GM23338 (cell line): ENCODE measurements around the gene KRTAP19-8. TPM values are rescaled to one million over a fixed set of nuclear protein-coding genes. Genes with fewer than 3 reads are reported as not detected.

Experiments used
- ATAC-seq: fragments of 200-7000 bp; cut with Tn5 transposase; 3 replicates; pipeline ENCODE4 v1.9.1; 2020
- DNase-seq: peaks from one replicate; pipeline ENCODE4 v3.0.0-alpha.2; 2015; ENCODE audit warnings: low spot score
- H2AFZ ChIP-seq: fragments of 200-600 bp; sonication (generic); 2 replicates; pipeline ENCODE4 v1.8.0; 2016; ENCODE audit warnings: antibody characterized with exemption, mild to moderate bottlenecking, moderate library complexity
- H3F3A ChIP-seq: fragments of 200-600 bp; sonication (generic); replicated peaks from 2 replicates; pipeline ENCODE4 v1.8.0; 2017; ENCODE audit warnings: antibody characterized with exemption, mixed run types, low read depth
- H3K27ac ChIP-seq: fragments of 200-600 bp; sonication (generic); 2 replicates; pipeline ENCODE4 v1.6.1; 2016; ENCODE audit warnings: low read depth
- H3K27me3 ChIP-seq: fragments of 200-600 bp; sonication (generic); 2 replicates; pipeline ENCODE4 v1.8.0; 2016; ENCODE audit warnings: mild to moderate bottlenecking, mixed run types, moderate library complexity; ENCODE audit not compliant: insufficient read depth
- H3K36me3 ChIP-seq: fragments of 200-600 bp; sonication (generic); 2 replicates; pipeline ENCODE4 v1.8.0; 2016; ENCODE audit warnings: mild to moderate bottlenecking; ENCODE audit not compliant: insufficient read depth
- H3K4me1 ChIP-seq: fragments of 200-600 bp; sonication (generic); 2 replicates; pipeline ENCODE4 v1.8.0; 2016; ENCODE audit warnings: mild to moderate bottlenecking, moderate library complexity; ENCODE audit not compliant: insufficient read depth
- H3K4me2 ChIP-seq: fragments of 200-600 bp; sonication (generic); 2 replicates; pipeline ENCODE4 v1.7.1; 2017; ENCODE audit warnings: mixed run types
- H3K4me3 ChIP-seq: fragments of 200-600 bp; sonication (generic); 2 replicates; pipeline ENCODE4 v1.6.1; 2016; ENCODE audit warnings: mixed run types
- H3K79me2 ChIP-seq: fragments of 200-600 bp; sonication (generic); replicated peaks from 2 replicates; pipeline ENCODE4 v1.8.0; 2017; ENCODE audit warnings: mild to moderate bottlenecking; ENCODE audit not compliant: insufficient read depth
- H3K9me2 ChIP-seq: fragments of 200-600 bp; sonication (generic); 2 replicates; pipeline ENCODE4 v1.8.0; 2017; ENCODE audit not compliant: insufficient read depth
- H4K20me1 ChIP-seq: fragments of 200-600 bp; sonication (generic); replicated peaks from 2 replicates; pipeline ENCODE4 v1.8.0; 2017; ENCODE audit warnings: mild to moderate bottlenecking; ENCODE audit not compliant: insufficient read depth
- H3K27ac Mint-ChIP-seq: 2 replicates; pipeline ENCODE4 v1.8.0; 2020; ENCODE audit warnings: inconsistent platforms, mild to moderate bottlenecking, moderate library complexity, mixed read lengths
- H3K27me3 Mint-ChIP-seq: 3 replicates; pipeline ENCODE4 v1.8.0; 2022; ENCODE audit warnings: low read depth, mild to moderate bottlenecking, moderate library complexity, mixed read lengths, inconsistent platforms; ENCODE audit not compliant: insufficient read depth, poor library complexity
- H3K36me3 Mint-ChIP-seq: 3 replicates; pipeline ENCODE4 v1.8.0; 2021; ENCODE audit warnings: low read depth, mild to moderate bottlenecking, inconsistent platforms, moderate library complexity, mixed read lengths
- H3K4me1 Mint-ChIP-seq: 3 replicates; pipeline ENCODE4 v1.8.0; 2020; ENCODE audit warnings: mild to moderate bottlenecking, inconsistent platforms, mixed read lengths
- H3K4me3 Mint-ChIP-seq: 3 replicates; pipeline ENCODE4 v1.8.0; 2021; ENCODE audit warnings: moderate library complexity, mild to moderate bottlenecking, inconsistent platforms, mixed read lengths
- H3K9me3 Mint-ChIP-seq: 3 replicates; pipeline ENCODE4 v1.8.0; 2020; ENCODE audit warnings: moderate library complexity, mild to moderate bottlenecking, inconsistent platforms, mixed read lengths
- EZH2 ChIP-seq: fragments of 200-600 bp; sonication (generic); IDR thresholded peaks from one replicate; pipeline ENCODE4 v1.8.0; 2017; ENCODE audit warnings: antibody characterized with exemption, mild to moderate bottlenecking, low read depth; ENCODE audit not compliant: unreplicated experiment
- JUNB ChIP-seq: IDR thresholded peaks from one replicate; pipeline ENCODE4 v1.6.1; 2016; ENCODE audit warnings: antibody characterized with exemption; ENCODE audit not compliant: unreplicated experiment
- STAT1 ChIP-seq: IDR thresholded peaks from one replicate; pipeline ENCODE4 v1.6.1; 2016; ENCODE audit warnings: antibody characterized with exemption; ENCODE audit not compliant: unreplicated experiment
- ZNF331 ChIP-seq: fragments of 250-450 bp; sonication (Bioruptor Pico); IDR thresholded peaks from 2 replicates; pipeline ENCODE4 v1.5.0; 2020; ENCODE audit warnings: low read depth, mild to moderate bottlenecking, moderate library complexity
- long read RNA-seq: library from polyadenylated mRNA; unstranded; transcript quantifications from one replicate; pipeline ENCODE4 v2.0.0, GENCODE V29; 2020; ENCODE audit not compliant: unreplicated experiment
- polyA plus RNA-seq: library from polyadenylated mRNA; unstranded; fragments of >200 nt; fragmentation: Nextera tagmentation; extraction: Ambion mirVana; gene quantifications from 2 replicates; pipeline ENCODE4 v1.2.1, GENCODE V29; 2016
- total RNA-seq: library from RNA; depleted of rRNA; stranded (reverse); fragments of >200 nt; shearing (Covaris generic); gene quantifications from 2 replicates; pipeline ENCODE4 v1.2.3, GENCODE V29; 2014; rRNA removed
- TF ChIP-seq, protein P1 (sequence below): fragments of 250-450 bp; sonication (Bioruptor Pico); IDR thresholded peaks from 2 replicates; pipeline ENCODE4 v1.5.0; 2020; ENCODE audit warnings: mild to moderate bottlenecking, moderate library complexity
- TF ChIP-seq, protein P2 (sequence below): IDR thresholded peaks from one replicate; pipeline ENCODE4 v1.6.1; 2018; ENCODE audit warnings: antibody characterized with exemption; ENCODE audit not compliant: unreplicated experiment
- TF ChIP-seq, protein P3 (sequence below), 2 experiments: fragments of 200-600 bp in 1 of 2; sonication (generic) in 1 of 2; conservative IDR thresholded peaks; 2 replicates each; pipeline versions ENCODE4 v1.5.1 to v1.6.1; 2016 to 2017; ENCODE audit warnings: antibody characterized with exemption in 2 of 2, low read depth in 2 of 2, mild to moderate bottlenecking in 2 of 2, moderate library complexity in 1 of 2
- TF ChIP-seq, protein P4 (sequence below): IDR thresholded peaks from 2 replicates; pipeline ENCODE4 v1.6.1; 2016; ENCODE audit warnings: antibody characterized with exemption

The KRTAP19-8 gene, protein sequence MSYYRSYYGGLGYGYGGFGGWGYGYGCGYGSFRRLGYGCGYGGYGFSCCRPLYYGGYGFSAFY
- total RNA-seq (not detected in 2 replicates), polyA plus RNA-seq (not detected in 2 replicates)
- long read RNA-seq: 0 reads

DNA sequence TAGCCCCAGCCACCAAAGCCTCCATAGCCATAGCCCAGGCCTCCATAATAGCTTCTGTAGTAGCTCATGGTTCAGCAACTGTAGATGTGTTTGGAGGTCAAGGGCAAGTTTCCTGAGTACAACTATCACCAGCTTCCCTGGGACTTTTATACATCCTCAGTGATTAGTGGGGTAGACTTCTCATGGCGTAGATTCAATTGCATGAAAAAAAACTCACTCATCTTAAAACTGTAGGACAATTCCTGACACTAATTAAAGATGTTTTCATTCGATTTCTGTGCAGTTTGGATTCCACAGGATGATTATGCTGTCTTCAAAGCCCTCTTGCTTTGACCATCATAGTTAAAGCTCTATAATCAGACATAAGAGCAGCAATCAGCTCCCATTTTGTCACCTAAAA lies at the start of gene KRTAP19-8:
Gene KRTAP19-8, minus strand, starts transcription at position 101 of the 400 bp plus-strand sequence. Its CDS starts 33 bp downstream, at position 68.
- H3K4me2 ChIP-seq: no peak within 1 kb of the TSS
- Mint-ChIP-seq H3K36me3 (no peaks in the 10 kb centered on the region), H3K9me3 (no peaks in the 10 kb centered on the region), H3K4me3 (no peak within 1 kb of the TSS), H3K27me3 (peaks cover 2% of the 10 kb centered on the region), H3K27ac (no peak within 1 kb of the TSS), H3K4me1 (peaks cover 4% of the 10 kb centered on the region; the same call in 2 of the 3 replicates)
- no peak within 1 kb of the TSS for H3K4me3 ChIP-seq
- no peaks in the 10 kb centered on the region for H4K20me1 ChIP-seq
- ATAC-seq: no peak
- 0 out of 2 replicates have a peak within 1 kb of the TSS, but pooled peaks have one; percentile 34 for H2AFZ ChIP-seq
- H3K27me3 ChIP-seq: no peaks in the 10 kb centered on the region
- H3K27ac ChIP-seq: no peak within 1 kb of the TSS
- no peak for DNase-seq
- H3K9me2 ChIP-seq: peaks cover 10% of the 10 kb centered on the region; the same call in 1 of the 2 replicates
- no peaks in the 10 kb centered on the region for H3K79me2 ChIP-seq
- TF ChIP-seq, protein P1, sequence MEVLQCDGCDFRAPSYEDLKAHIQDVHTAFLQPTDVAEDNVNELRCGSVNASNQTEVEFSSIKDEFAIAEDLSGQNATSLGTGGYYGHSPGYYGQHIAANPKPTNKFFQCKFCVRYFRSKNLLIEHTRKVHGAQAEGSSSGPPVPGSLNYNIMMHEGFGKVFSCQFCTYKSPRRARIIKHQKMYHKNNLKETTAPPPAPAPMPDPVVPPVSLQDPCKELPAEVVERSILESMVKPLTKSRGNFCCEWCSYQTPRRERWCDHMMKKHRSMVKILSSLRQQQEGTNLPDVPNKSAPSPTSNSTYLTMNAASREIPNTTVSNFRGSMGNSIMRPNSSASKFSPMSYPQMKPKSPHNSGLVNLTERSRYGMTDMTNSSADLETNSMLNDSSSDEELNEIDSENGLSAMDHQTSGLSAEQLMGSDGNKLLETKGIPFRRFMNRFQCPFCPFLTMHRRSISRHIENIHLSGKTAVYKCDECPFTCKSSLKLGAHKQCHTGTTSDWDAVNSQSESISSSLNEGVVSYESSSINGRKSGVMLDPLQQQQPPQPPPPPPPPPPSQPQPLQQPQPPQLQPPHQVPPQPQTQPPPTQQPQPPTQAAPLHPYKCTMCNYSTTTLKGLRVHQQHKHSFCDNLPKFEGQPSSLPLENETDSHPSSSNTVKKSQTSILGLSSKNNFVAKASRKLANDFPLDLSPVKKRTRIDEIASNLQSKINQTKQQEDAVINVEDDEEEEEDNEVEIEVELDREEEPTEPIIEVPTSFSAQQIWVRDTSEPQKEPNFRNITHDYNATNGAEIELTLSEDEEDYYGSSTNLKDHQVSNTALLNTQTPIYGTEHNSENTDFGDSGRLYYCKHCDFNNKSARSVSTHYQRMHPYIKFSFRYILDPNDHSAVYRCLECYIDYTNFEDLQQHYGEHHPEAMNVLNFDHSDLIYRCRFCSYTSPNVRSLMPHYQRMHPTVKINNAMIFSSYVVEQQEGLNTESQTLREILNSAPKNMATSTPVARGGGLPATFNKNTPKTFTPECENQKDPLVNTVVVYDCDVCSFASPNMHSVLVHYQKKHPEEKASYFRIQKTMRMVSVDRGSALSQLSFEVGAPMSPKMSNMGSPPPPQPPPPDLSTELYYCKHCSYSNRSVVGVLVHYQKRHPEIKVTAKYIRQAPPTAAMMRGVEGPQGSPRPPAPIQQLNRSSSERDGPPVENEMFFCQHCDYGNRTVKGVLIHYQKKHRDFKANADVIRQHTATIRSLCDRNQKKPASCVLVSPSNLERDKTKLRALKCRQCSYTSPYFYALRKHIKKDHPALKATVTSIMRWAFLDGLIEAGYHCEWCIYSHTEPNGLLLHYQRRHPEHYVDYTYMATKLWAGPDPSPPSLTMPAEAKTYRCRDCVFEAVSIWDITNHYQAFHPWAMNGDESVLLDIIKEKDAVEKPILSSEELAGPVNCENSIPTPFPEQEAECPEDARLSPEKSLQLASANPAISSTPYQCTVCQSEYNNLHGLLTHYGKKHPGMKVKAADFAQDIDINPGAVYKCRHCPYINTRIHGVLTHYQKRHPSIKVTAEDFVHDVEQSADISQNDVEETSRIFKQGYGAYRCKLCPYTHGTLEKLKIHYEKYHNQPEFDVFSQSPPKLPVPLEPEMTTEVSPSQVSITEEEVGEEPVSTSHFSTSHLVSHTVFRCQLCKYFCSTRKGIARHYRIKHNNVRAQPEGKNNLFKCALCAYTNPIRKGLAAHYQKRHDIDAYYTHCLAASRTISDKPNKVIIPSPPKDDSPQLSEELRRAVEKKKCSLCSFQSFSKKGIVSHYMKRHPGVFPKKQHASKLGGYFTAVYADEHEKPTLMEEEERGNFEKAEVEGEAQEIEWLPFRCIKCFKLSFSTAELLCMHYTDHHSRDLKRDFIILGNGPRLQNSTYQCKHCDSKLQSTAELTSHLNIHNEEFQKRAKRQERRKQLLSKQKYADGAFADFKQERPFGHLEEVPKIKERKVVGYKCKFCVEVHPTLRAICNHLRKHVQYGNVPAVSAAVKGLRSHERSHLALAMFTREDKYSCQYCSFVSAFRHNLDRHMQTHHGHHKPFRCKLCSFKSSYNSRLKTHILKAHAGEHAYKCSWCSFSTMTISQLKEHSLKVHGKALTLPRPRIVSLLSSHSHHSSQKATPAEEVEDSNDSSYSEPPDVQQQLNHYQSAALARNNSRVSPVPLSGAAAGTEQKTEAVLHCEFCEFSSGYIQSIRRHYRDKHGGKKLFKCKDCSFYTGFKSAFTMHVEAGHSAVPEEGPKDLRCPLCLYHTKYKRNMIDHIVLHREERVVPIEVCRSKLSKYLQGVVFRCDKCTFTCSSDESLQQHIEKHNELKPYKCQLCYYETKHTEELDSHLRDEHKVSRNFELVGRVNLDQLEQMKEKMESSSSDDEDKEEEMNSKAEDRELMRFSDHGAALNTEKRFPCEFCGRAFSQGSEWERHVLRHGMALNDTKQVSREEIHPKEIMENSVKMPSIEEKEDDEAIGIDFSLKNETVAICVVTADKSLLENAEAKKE (CRISPR knock-in tag): no peak
- no peak for TF ChIP-seq ZNF331
- TF ChIP-seq, protein P2, sequence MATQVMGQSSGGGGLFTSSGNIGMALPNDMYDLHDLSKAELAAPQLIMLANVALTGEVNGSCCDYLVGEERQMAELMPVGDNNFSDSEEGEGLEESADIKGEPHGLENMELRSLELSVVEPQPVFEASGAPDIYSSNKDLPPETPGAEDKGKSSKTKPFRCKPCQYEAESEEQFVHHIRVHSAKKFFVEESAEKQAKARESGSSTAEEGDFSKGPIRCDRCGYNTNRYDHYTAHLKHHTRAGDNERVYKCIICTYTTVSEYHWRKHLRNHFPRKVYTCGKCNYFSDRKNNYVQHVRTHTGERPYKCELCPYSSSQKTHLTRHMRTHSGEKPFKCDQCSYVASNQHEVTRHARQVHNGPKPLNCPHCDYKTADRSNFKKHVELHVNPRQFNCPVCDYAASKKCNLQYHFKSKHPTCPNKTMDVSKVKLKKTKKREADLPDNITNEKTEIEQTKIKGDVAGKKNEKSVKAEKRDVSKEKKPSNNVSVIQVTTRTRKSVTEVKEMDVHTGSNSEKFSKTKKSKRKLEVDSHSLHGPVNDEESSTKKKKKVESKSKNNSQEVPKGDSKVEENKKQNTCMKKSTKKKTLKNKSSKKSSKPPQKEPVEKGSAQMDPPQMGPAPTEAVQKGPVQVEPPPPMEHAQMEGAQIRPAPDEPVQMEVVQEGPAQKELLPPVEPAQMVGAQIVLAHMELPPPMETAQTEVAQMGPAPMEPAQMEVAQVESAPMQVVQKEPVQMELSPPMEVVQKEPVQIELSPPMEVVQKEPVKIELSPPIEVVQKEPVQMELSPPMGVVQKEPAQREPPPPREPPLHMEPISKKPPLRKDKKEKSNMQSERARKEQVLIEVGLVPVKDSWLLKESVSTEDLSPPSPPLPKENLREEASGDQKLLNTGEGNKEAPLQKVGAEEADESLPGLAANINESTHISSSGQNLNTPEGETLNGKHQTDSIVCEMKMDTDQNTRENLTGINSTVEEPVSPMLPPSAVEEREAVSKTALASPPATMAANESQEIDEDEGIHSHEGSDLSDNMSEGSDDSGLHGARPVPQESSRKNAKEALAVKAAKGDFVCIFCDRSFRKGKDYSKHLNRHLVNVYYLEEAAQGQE: no peak
- TF ChIP-seq, protein P3, sequence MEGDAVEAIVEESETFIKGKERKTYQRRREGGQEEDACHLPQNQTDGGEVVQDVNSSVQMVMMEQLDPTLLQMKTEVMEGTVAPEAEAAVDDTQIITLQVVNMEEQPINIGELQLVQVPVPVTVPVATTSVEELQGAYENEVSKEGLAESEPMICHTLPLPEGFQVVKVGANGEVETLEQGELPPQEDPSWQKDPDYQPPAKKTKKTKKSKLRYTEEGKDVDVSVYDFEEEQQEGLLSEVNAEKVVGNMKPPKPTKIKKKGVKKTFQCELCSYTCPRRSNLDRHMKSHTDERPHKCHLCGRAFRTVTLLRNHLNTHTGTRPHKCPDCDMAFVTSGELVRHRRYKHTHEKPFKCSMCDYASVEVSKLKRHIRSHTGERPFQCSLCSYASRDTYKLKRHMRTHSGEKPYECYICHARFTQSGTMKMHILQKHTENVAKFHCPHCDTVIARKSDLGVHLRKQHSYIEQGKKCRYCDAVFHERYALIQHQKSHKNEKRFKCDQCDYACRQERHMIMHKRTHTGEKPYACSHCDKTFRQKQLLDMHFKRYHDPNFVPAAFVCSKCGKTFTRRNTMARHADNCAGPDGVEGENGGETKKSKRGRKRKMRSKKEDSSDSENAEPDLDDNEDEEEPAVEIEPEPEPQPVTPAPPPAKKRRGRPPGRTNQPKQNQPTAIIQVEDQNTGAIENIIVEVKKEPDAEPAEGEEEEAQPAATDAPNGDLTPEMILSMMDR (conservative IDR thresholded peaks at IDR 0.05; ENCODE audit: low read depth in 2 of 2): no peak
- TF ChIP-seq STAT1: no peak
- no peak for TF ChIP-seq JUNB
- TF ChIP-seq, protein P4, sequence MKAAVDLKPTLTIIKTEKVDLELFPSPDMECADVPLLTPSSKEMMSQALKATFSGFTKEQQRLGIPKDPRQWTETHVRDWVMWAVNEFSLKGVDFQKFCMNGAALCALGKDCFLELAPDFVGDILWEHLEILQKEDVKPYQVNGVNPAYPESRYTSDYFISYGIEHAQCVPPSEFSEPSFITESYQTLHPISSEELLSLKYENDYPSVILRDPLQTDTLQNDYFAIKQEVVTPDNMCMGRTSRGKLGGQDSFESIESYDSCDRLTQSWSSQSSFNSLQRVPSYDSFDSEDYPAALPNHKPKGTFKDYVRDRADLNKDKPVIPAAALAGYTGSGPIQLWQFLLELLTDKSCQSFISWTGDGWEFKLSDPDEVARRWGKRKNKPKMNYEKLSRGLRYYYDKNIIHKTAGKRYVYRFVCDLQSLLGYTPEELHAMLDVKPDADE: no peak
- no peak for TF ChIP-seq EZH2
- H3K36me3 ChIP-seq: no peaks in the 10 kb centered on the region
- H3F3A ChIP-seq: no peaks in the 10 kb centered on the region
- no peaks in the 10 kb centered on the region for H3K4me1 ChIP-seq
